IMR-90 (cell line): Measurements from ENCODE around the gene SPINT1. TPM values are rescaled to one million over a fixed set of nuclear protein-coding genes. Genes with fewer than 3 reads are reported as not detected.

Source experiments
- ATAC-seq: fragments of 200-7000 bp; cut with Tn5 transposase; 2 replicates; pipeline ENCODE4 v1.9.1; 2020; ENCODE audit warnings: low read depth, mild to moderate bottlenecking, moderate library complexity
- BruUV-seq: library from RNA; stranded (reverse); fragments of 400-500 nt; replicated peaks from 2 replicates; lab custom pipeline; 2021; lab: Mats Ljungman, UMichigan
- CTCF ChIA-PET: fragments of 300-600 bp; formaldehyde crosslinking; extraction: SDS; loops from one replicate; lab custom pipeline; 2021; ENCODE audit warnings: antibody characterized with exemption; lab: Yijun Ruan, JAX
- POLR2A ChIA-PET: fragments of 300-600 bp; sonication (Branson Sonifier 250); formaldehyde crosslinking; loops from one replicate; lab custom pipeline; 2022; ENCODE audit warnings: antibody characterized with exemption; ENCODE audit not compliant: unreplicated experiment; lab: Charles Lee
- DNase-seq: peaks from one replicate; pipeline ENCODE4 v3.0.0; 2013
- H2AFZ ChIP-seq: replicated peaks from 2 replicates; pipeline ENCODE3; 2013; ENCODE audit warnings: low read length, mild to moderate bottlenecking; ENCODE audit not compliant: poor library complexity
- H2AK5ac ChIP-seq: 2 replicates; pipeline ENCODE4 v1.6.1; 2013; ENCODE audit warnings: low read depth, low read length, inconsistent platforms
- H2AK9ac ChIP-seq: replicated peaks from 2 replicates; pipeline ENCODE3; 2013; ENCODE audit warnings: mild to moderate bottlenecking, low read depth, low read length, moderate library complexity; ENCODE audit not compliant: poor library complexity
- H2BK120ac ChIP-seq: 2 replicates; pipeline ENCODE4 v1.6.1; 2013; ENCODE audit warnings: low read depth, low read length, inconsistent platforms
- H2BK15ac ChIP-seq: 3 replicates; pipeline ENCODE4 v1.6.1; 2013; ENCODE audit warnings: low read depth, low read length, inconsistent platforms
- H2BK20ac ChIP-seq: 2 replicates; pipeline ENCODE4 v1.6.1; 2013; ENCODE audit warnings: low read depth, mild to moderate bottlenecking, inconsistent platforms, low read length, moderate library complexity
- H2BK5ac ChIP-seq: 2 replicates; pipeline ENCODE4 v1.6.1; 2013; ENCODE audit warnings: mild to moderate bottlenecking, low read depth, low read length, inconsistent platforms; ENCODE audit not compliant: poor library complexity, severe bottlenecking
- H3K14ac ChIP-seq: replicated peaks from 2 replicates; pipeline ENCODE4 v1.6.1; 2013; ENCODE audit warnings: low read depth, low read length, inconsistent platforms
- H3K18ac ChIP-seq: 2 replicates; pipeline ENCODE4 v1.6.1; 2013; ENCODE audit warnings: low read depth, low read length, control low read depth
- H3K23ac ChIP-seq: 2 replicates; pipeline ENCODE4 v1.6.1; 2013; ENCODE audit warnings: low read depth, low read length, inconsistent platforms
- H3K27ac ChIP-seq: 2 replicates; pipeline ENCODE4 v1.5.1; 2013; ENCODE audit warnings: mild to moderate bottlenecking, control low read depth, low read length; ENCODE audit not compliant: insufficient read depth
- H3K27me3 ChIP-seq: 2 replicates; pipeline ENCODE4 v1.6.1; 2013; ENCODE audit warnings: low read length; ENCODE audit not compliant: control insufficient read depth, insufficient read depth
- H3K36me3 ChIP-seq: 2 replicates; pipeline ENCODE4 v1.6.1; 2013; ENCODE audit warnings: low read length, mixed read lengths; ENCODE audit not compliant: control insufficient read depth, insufficient read depth
- H3K4ac ChIP-seq: 2 replicates; pipeline ENCODE4 v1.6.1; 2013; ENCODE audit warnings: low read depth, low read length, inconsistent platforms
- H3K4me1 ChIP-seq: 2 replicates; pipeline ENCODE4 v1.6.1; 2013; ENCODE audit warnings: low read length, mixed read lengths; ENCODE audit not compliant: control insufficient read depth, insufficient read depth
- H3K4me2 ChIP-seq: 2 replicates; pipeline ENCODE4 v1.6.1; 2013; ENCODE audit warnings: low read depth, mild to moderate bottlenecking, control low read depth, low read length, moderate library complexity
- H3K4me3 ChIP-seq: 2 replicates; pipeline ENCODE4 v1.5.1; 2013; ENCODE audit warnings: low read depth, mild to moderate bottlenecking, control low read depth, low read length, moderate library complexity; ENCODE audit not compliant: insufficient read depth
- H3K56ac ChIP-seq: 2 replicates; pipeline ENCODE4 v1.6.1; 2013; ENCODE audit warnings: low read length, inconsistent platforms; ENCODE audit not compliant: insufficient read depth; ENCODE audit errors: extremely low read depth
- H3K79me1 ChIP-seq, 2 experiments: 2 replicates each; pipeline ENCODE4 v1.6.1; 2013; ENCODE audit warnings: low read length in 2 of 2, inconsistent platforms in 1 of 2, low read depth in 1 of 2
- H3K9ac ChIP-seq: 2 replicates; pipeline ENCODE4 v1.6.1; 2013; ENCODE audit warnings: low read depth, low read length, control low read depth
- H3K9me1 ChIP-seq: 2 replicates; pipeline ENCODE4 v1.6.1; 2013; ENCODE audit warnings: low read length, inconsistent platforms; ENCODE audit not compliant: insufficient read depth
- H3K9me3 ChIP-seq: 2 replicates; pipeline ENCODE4 v1.6.1; 2013; ENCODE audit warnings: low read length; ENCODE audit not compliant: control insufficient read depth, insufficient read depth
- H4K20me1 ChIP-seq: 2 replicates; pipeline ENCODE4 v1.6.1; 2013; ENCODE audit warnings: low read length, inconsistent platforms; ENCODE audit not compliant: insufficient read depth
- H4K5ac ChIP-seq: 2 replicates; pipeline ENCODE4 v1.6.1; 2013; ENCODE audit warnings: mild to moderate bottlenecking, low read depth, low read length, control low read depth
- H4K8ac ChIP-seq, 2 experiments: 2 replicates each; pipeline ENCODE4 v1.6.1; 2013; ENCODE audit warnings: low read depth in 2 of 2, low read length in 2 of 2, control low read depth in 1 of 2, inconsistent platforms in 1 of 2
- H4K91ac ChIP-seq: 2 replicates; pipeline ENCODE4 v1.6.1; 2013; ENCODE audit warnings: low read depth, low read length, inconsistent platforms; ENCODE audit not compliant: insufficient read depth
- BHLHE40 ChIP-seq: fragments of 150-350 bp; IDR thresholded peaks from 2 replicates; pipeline ENCODE4 v1.6.1; 2016; ENCODE audit warnings: mild to moderate bottlenecking, low read depth, low read length
- CHD1 ChIP-seq: IDR thresholded peaks from 2 replicates; pipeline ENCODE4 v1.6.1; 2012; ENCODE audit warnings: low read depth, low read length, improper control_type of control experiment
- FOS ChIP-seq: fragments of 150-350 bp; IDR thresholded peaks from 2 replicates; pipeline ENCODE4 v1.6.1; 2016; ENCODE audit warnings: low read depth, low read length
- MAFK ChIP-seq: IDR thresholded peaks from 2 replicates; pipeline ENCODE4 v1.6.1; 2012; ENCODE audit warnings: low read depth, low read length, improper control_type of control experiment
- MAZ ChIP-seq: IDR thresholded peaks from 2 replicates; pipeline ENCODE4 v1.6.1; 2012; ENCODE audit warnings: low read depth, mild to moderate bottlenecking, low read length, improper control_type of control experiment, moderate library complexity, borderline replicate concordance
- MXI1 ChIP-seq: IDR thresholded peaks from 2 replicates; pipeline ENCODE4 v1.6.1; 2012; ENCODE audit warnings: low read depth, mild to moderate bottlenecking, low read length, moderate library complexity, borderline replicate concordance
- NFE2L2 ChIP-seq: fragments of 150-350 bp; IDR thresholded peaks from 2 replicates; pipeline ENCODE4 v1.6.1; 2016; ENCODE audit warnings: low read depth, mild to moderate bottlenecking, low read length
- RAD21 ChIP-seq: IDR thresholded peaks from 2 replicates; pipeline ENCODE4 v1.6.1; 2012; ENCODE audit warnings: low read length, improper control_type of control experiment
- RFX5 ChIP-seq: IDR thresholded peaks from 2 replicates; pipeline ENCODE4 v1.8.0; 2012; ENCODE audit warnings: low read depth, mild to moderate bottlenecking, low read length, moderate library complexity
- SMC3 ChIP-seq: fragments of 150-350 bp; IDR thresholded peaks from 2 replicates; pipeline ENCODE4 v1.6.1; 2016; ENCODE audit warnings: low read depth, mild to moderate bottlenecking, antibody characterized with exemption, low read length, moderate library complexity
- USF2 ChIP-seq: fragments of 150-350 bp; IDR thresholded peaks from 2 replicates; pipeline ENCODE4 v1.6.1; 2017; ENCODE audit warnings: mild to moderate bottlenecking, antibody characterized with exemption, low read length, low read depth
- WGBS, 2 experiments: methylation state at CpG; one replicate each; pipeline versions ENCODE4 v1.1.5 to v1.1.7; 2013; ENCODE audit warnings: missing lambda C conversion rate in 2 of 2; ENCODE audit not compliant: insufficient read length in 1 of 2; ENCODE audit errors: extremely low coverage in 2 of 2; 5-methylcytosine and 5-hydroxymethylcytosine counted together
- dilution Hi-C: fragments of 300-500 bp; cut with HindIII; formaldehyde crosslinking; loops from one replicate; pipeline ENCODE4 v1.14.3; 2018; ENCODE audit warnings: low sequenced_read_pairs; ENCODE audit not compliant: unreplicated experiment
- in situ Hi-C: fragments of 300-500 bp; cut with MboI; formaldehyde crosslinking; loops from 3 replicates; pipeline ENCODE4 v1.14.3; 2019; ENCODE audit warnings: low sequenced_read_pairs, inconsistent platforms, mixed read lengths
- intact Hi-C: fragments of 100-400 bp; cut with micrococcal nuclease; formaldehyde crosslinking; loops from 2 replicates; pipeline ENCODE4 v1.10.0; 2022
- polyA plus RNA-seq, 3 experiments: library from polyadenylated mRNA; depleted of rRNA; stranded (reverse); fragments of >200 nt; gene quantifications; 2 replicates each; pipeline ENCODE4 v1.2.3, GENCODE V29; 2012; ENCODE audit warnings: low replicate concordance in 1 of 3
- total RNA-seq: library from RNA; depleted of rRNA; stranded (reverse); fragments of >200 nt; gene quantifications from 2 replicates; pipeline ENCODE4 v1.2.3, GENCODE V29; 2012

SPINT1 gene
- total and polyA plus RNA-seq, 2 of the 4 experiments (the other 2 are of a cell fraction) = 0.90 to 2.1 TPM

- TF ChIP-seq CHD1 (no peak), BHLHE40 (no peak)
These were observed 60.8 kb downstream of the SPINT1 start (continued) for GRCh38 chr15:40904552-40905201.

GRCh38 chr15:40906091-40906990, 62.5 kb downstream of the SPINT1 start:
- H4K20me1 ChIP-seq = peaks cover 21% of the 10 kb centered on the region
- peak overlapping the region; percentile 75 for H3K18ac ChIP-seq
- peaks cover 25% of the 10 kb centered on the region for H3K36me3 ChIP-seq
- peak overlapping the region; percentile 80 for H2BK120ac ChIP-seq
- peak overlapping the region; percentile 71 to 88 for H4K8ac ChIP-seq
- H4K91ac ChIP-seq = peak overlapping the region; percentile 57; the same call in 1 of the 2 replicates
- H2AK5ac ChIP-seq = peak overlapping the region; percentile 74; the same call in 1 of the 2 replicates
- H3K9me3 ChIP-seq = no peaks in the 10 kb centered on the region
- peak overlapping the region; percentile 95 for H3K4me2 ChIP-seq
- H3K79me1 ChIP-seq = peaks cover 0 to 30% of the 10 kb centered on the region in 2 experiments; a peak in 2 of 4 replicates
- H3K27ac ChIP-seq = peak overlapping the region; percentile 78
- H3K9ac ChIP-seq = peak overlapping the region; percentile 57
- ChIA-PET POLR2A (interaction anchor here (0.5 kb wide), 1 partner anchor 86 kb away, joined by 3 read pairs; no protein-coding TSS in a partner anchor), CTCF (interaction anchor here (0.5 to 2.4 kb wide), 15 partner anchors 12 to 280 kb away, joined by 3 to 15 read pairs (median 4); partner anchors contain the start of genes DLL4 and VPS18)
- H3K4me3 ChIP-seq = peak overlapping the region; percentile 29
- H2BK15ac ChIP-seq = peak overlapping the region; percentile 60; the same call in 1 of the 3 replicates
- 2% methylated on average over 8 of the region's 36 CpGs; no CpG with 5 or more reads in 1 of the 2 experiments for WGBS, 2 experiments
- no peak overlapping the region for H3K56ac ChIP-seq
- peaks cover 18% of the 10 kb centered on the region for H3K4me1 ChIP-seq
- peak overlapping the region; percentile 87 for H3K14ac ChIP-seq
- peak overlapping the region; percentile 89 for H3K4ac ChIP-seq
- H2AK9ac ChIP-seq = peak overlapping the region; percentile 94
- peak overlapping the region; percentile 36; the same call in 1 of the 2 replicates for H2BK20ac ChIP-seq
- intact Hi-C loops = loop anchor here (1.0 to 10.0 kb wide), 3 partner anchors 106 to 208 kb away; partner anchors contain the start of gene INO80
- H2BK5ac ChIP-seq = peak overlapping the region; percentile 84
- peak overlapping the region; percentile 62 for H4K5ac ChIP-seq
- ATAC-seq (peak; percentile 80), DNase-seq (peak; percentile 96)
- dilution Hi-C loops = no loop called here
- no TSS peak for BruUV-seq
- in situ Hi-C loops = loop anchor here (10.0 kb wide), 1 partner anchor 118 kb away; no protein-coding TSS in a partner anchor
- peaks cover 6% of the 10 kb centered on the region; the same call in 1 of the 2 replicates for H3K9me1 ChIP-seq
- no peaks in the 10 kb centered on the region for H3K27me3 ChIP-seq
- H3K23ac ChIP-seq = no peak overlapping the region
- peak overlapping the region; percentile 90 for H2AFZ ChIP-seq
- peak; percentile 67; the same call in 1 of the 2 replicates for TF ChIP-seq MXI1
- no peak for TF ChIP-seq MAFK
- no peak for TF ChIP-seq USF2
- no peak for TF ChIP-seq BHLHE40
- TF ChIP-seq NFE2L2 = no peak
- TF ChIP-seq FOS = no peak
- TF ChIP-seq CHD1 = no peak
- TF ChIP-seq RAD21 = peak; percentile 81
- TF ChIP-seq MAZ = 0 out of 2 replicates have a peak, but pooled peaks have one; percentile 52
- peak; percentile 61 for TF ChIP-seq SMC3
- no peak for TF ChIP-seq RFX5
